CD4-positive, alpha-beta T cell (primary cell): ENCODE results near the gene TSR3. TPM values are rescaled to one million over a fixed set of nuclear protein-coding genes. Genes with fewer than 3 reads are reported as not detected.

Experiments
- ATAC-seq: fragments of 200-7000 bp; cut with Tn5 transposase; one replicate; pipeline ENCODE4 v1.10.0; 2022; ENCODE audit warnings: mild to moderate bottlenecking; ENCODE audit not compliant: poor library complexity
- CTCF ChIA-PET: fragments of 350-600 bp; sonication (Branson Sonifier 250); formaldehyde crosslinking; loops from one replicate; lab custom pipeline; 2021; ENCODE audit warnings: antibody characterized with exemption, inconsistent platforms; lab: Charles Lee
- POLR2A ChIA-PET: fragments of 350-600 bp; sonication (Branson Sonifier 250); formaldehyde crosslinking; loops from one replicate; lab custom pipeline; 2021; ENCODE audit warnings: antibody characterized with exemption, inconsistent platforms; lab: Charles Lee
- DNase-seq, 14 experiments: peaks; one replicate each; pipeline ENCODE4 v3.0.0-alpha.2; 2013 to 2020; ENCODE audit warnings: mixed read lengths in 2 of 14
- H3K27ac ChIP-seq, 2 donors: one replicate each; pipeline versions ENCODE4 v1.5.1 to v1.7.0; 2013; ENCODE audit warnings: low read length in 2 of 2, low read depth in 1 of 2, mild to moderate bottlenecking in 1 of 2
- H3K27me3 ChIP-seq, 2 experiments: 1 replicate in 1 of 2; 2 replicates in 1 of 2; pipeline versions ENCODE4 v1.6.1 to v1.7.0; 2013; ENCODE audit warnings: low read length in 2 of 2, control low read depth in 1 of 2, mild to moderate bottlenecking in 1 of 2, moderate library complexity in 1 of 2; ENCODE audit not compliant: insufficient read depth in 2 of 2, control insufficient read depth in 1 of 2
- H3K36me3 ChIP-seq: one replicate; pipeline ENCODE4 v1.6.1; 2013; ENCODE audit warnings: low read length, control low read depth; ENCODE audit not compliant: insufficient read depth
- H3K4me1 ChIP-seq: one replicate; pipeline ENCODE4 v1.6.1; 2013; ENCODE audit warnings: low read length, control low read depth; ENCODE audit not compliant: insufficient read depth
- H3K4me3 ChIP-seq: one replicate; pipeline ENCODE4 v1.5.1; 2013; ENCODE audit warnings: mild to moderate bottlenecking, low read length, moderate library complexity
- H3K9me3 ChIP-seq, 2 experiments: 1 replicate in 1 of 2; 2 replicates in 1 of 2; pipeline versions ENCODE4 v1.6.1 to v1.7.0; 2013; ENCODE audit warnings: low read length in 2 of 2, mild to moderate bottlenecking in 2 of 2, control low read depth in 1 of 2, moderate library complexity in 1 of 2; ENCODE audit not compliant: control insufficient read depth in 1 of 2, insufficient read depth in 1 of 2
- H3K27ac Mint-ChIP-seq: one replicate; pipeline ENCODE4 v1.8.0; 2020; ENCODE audit warnings: mixed read lengths
- H3K27me3 Mint-ChIP-seq: one replicate; pipeline ENCODE4 v1.8.0; 2021; ENCODE audit warnings: mixed read lengths
- H3K36me3 Mint-ChIP-seq: one replicate; pipeline ENCODE4 v1.8.0; 2021; ENCODE audit warnings: low read depth, mixed read lengths
- H3K4me1 Mint-ChIP-seq: one replicate; pipeline ENCODE4 v1.8.0; 2021; ENCODE audit warnings: low read depth, mixed read lengths
- H3K4me3 Mint-ChIP-seq: one replicate; pipeline ENCODE4 v1.8.0; 2020; ENCODE audit warnings: mild to moderate bottlenecking, mixed read lengths
- H3K9me3 Mint-ChIP-seq: one replicate; pipeline ENCODE4 v1.8.0; 2020; ENCODE audit warnings: mixed read lengths
- intact Hi-C, 2 experiments: fragments of 100-400 bp; cut with DNase I in 1 of 2; cut with micrococcal nuclease in 1 of 2; formaldehyde crosslinking; loops; one replicate each; pipeline versions ENCODE4 v1.15.1 to v1.9.0; 2023 to 2025; cut with DNase I, micrococcal nuclease
- total RNA-seq, 174 experiments: library from RNA in 2 of 174; stranded (reverse) in 2 of 174; gene quantifications; one replicate each; pipeline ENCODE4 v1.2.3 and lab custom pipeline; 2021 to 2026
- TF ChIP-seq, protein P1 (sequence below): fragments of 200-600 bp; IDR thresholded peaks from one replicate; pipeline ENCODE4 v1.8.0; 2022; ENCODE audit warnings: antibody characterized with exemption, mild to moderate bottlenecking

The TSR3 gene
- total RNA-seq, 2 experiments from 2014 or later = 19.9 to 21.4 TPM

DNA sequence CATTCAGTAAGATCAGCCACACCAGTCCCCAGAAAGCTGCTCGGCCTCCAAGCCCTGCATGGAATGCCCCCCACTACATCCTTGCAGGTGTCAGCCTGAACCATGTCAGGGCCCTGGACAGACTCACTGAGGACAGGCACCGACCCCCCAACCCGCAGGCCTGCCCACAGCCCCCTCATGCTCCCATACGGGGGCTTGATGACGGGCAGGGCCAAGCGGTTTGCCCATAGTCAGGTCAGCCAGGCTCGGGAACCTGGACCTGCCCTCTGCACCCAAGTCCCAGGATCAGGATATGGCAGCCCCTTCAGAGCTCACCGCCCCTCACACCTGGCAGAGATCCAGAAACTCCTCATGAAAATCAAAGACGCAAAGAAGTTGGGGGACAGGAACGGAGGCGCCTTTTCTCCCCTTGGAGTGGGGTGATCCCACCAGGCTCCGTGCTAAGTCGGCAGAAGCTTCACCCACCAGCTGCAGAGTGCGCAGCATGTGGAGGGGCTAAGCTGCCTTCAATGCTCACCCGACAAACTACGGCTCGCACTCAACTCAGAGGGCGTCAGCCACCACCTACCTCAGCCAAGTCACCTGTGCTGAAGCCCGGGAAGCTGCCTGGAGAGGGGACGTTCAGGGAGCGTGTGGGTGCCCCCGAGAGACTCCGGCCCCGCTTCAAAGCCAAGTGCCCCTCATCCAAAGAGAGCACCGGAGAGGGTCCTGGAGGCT is 26.6 kb upstream of the TSR3 start:
- no peak for DNase-seq
- peaks cover 23% of the 10 kb centered on the region for H3K4me1 ChIP-seq
- H3K36me3 ChIP-seq = peaks cover 35% of the 10 kb centered on the region
- peak overlapping the region; percentile 58 for H3K4me3 Mint-ChIP-seq
- no peaks in the 10 kb centered on the region for H3K9me3 ChIP-seq
- no peaks in the 10 kb centered on the region for H3K27me3 ChIP-seq
- H3K4me3 ChIP-seq = no peak overlapping the region
- no peak for ATAC-seq
- H3K27ac Mint-ChIP-seq = peak overlapping the region; percentile 24
- TF ChIP-seq, protein P1, sequence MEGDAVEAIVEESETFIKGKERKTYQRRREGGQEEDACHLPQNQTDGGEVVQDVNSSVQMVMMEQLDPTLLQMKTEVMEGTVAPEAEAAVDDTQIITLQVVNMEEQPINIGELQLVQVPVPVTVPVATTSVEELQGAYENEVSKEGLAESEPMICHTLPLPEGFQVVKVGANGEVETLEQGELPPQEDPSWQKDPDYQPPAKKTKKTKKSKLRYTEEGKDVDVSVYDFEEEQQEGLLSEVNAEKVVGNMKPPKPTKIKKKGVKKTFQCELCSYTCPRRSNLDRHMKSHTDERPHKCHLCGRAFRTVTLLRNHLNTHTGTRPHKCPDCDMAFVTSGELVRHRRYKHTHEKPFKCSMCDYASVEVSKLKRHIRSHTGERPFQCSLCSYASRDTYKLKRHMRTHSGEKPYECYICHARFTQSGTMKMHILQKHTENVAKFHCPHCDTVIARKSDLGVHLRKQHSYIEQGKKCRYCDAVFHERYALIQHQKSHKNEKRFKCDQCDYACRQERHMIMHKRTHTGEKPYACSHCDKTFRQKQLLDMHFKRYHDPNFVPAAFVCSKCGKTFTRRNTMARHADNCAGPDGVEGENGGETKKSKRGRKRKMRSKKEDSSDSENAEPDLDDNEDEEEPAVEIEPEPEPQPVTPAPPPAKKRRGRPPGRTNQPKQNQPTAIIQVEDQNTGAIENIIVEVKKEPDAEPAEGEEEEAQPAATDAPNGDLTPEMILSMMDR = no peak
- peaks cover 33% of the 10 kb centered on the region for H3K36me3 Mint-ChIP-seq
- intact Hi-C loops = no loop called here
- H3K9me3 Mint-ChIP-seq = no peaks in the 10 kb centered on the region
- H3K4me1 Mint-ChIP-seq = peaks cover 9% of the 10 kb centered on the region
- ChIA-PET POLR2A (interaction anchor here (2.9 kb wide), 1 partner anchor 42 kb away, joined by 7 read pairs; the partner anchor contains the start of gene UQCC4), CTCF (interaction anchor here (3.8 kb wide), 1 partner anchor 15 kb away, joined by 15 read pairs; no protein-coding TSS in a partner anchor)
- H3K27me3 Mint-ChIP-seq = no peaks in the 10 kb centered on the region
- no peak overlapping the region for H3K27ac ChIP-seq

DNA sequence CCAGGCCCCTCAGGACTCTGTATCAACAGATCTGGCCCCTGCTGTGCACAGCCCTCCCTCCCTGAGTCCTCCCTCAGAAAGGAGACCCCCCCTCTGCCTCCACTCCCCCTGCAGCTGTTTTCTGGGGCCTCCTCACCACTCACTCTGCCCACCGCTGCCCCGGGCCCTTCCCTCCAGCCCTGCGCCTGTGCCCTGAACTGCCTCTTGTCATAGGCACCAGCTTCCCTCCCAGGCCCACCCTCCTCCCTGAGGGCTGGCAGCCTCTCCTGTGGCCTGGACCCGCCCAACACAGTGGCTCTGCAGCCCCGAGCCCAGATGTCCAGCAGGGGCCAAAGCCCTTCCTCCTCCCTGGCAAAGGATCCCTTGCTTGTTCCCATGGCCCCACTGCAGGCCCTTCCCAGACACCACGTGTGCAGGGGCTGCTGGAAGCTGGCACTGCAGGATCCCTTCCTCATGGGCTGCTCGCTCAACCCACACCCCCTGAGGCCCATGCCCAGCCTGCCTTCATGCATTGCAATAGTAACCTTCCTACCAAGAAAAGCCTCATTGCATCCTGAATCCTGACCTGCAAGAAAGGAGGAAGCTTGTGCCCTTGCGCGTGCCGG is 25.8 kb upstream of the TSR3 start:
- peaks cover 34% of the 10 kb centered on the region for H3K36me3 ChIP-seq
- H3K9me3 Mint-ChIP-seq = no peaks in the 10 kb centered on the region
- H3K9me3 ChIP-seq = no peaks in the 10 kb centered on the region
- peak overlapping the region; percentile 24 for H3K27ac Mint-ChIP-seq
- intact Hi-C loops = no loop called here
- ChIA-PET POLR2A (interaction anchor here (2.9 kb wide), 1 partner anchor 43 kb away, joined by 7 read pairs; the partner anchor contains the start of gene UQCC4), CTCF (no interaction called here)
- TF ChIP-seq, protein P1 = no peak
- H3K4me1 ChIP-seq = peaks cover 23% of the 10 kb centered on the region
- H3K27me3 Mint-ChIP-seq = no peaks in the 10 kb centered on the region
- H3K27ac ChIP-seq = no peak overlapping the region
- H3K4me1 Mint-ChIP-seq = peaks cover 9% of the 10 kb centered on the region
- no peaks in the 10 kb centered on the region for H3K27me3 ChIP-seq
- H3K4me3 ChIP-seq = no peak overlapping the region
- H3K4me3 Mint-ChIP-seq = no peak overlapping the region
- ATAC-seq (no peak), DNase-seq (no peak)
- peaks cover 33% of the 10 kb centered on the region for H3K36me3 Mint-ChIP-seq

DNA sequence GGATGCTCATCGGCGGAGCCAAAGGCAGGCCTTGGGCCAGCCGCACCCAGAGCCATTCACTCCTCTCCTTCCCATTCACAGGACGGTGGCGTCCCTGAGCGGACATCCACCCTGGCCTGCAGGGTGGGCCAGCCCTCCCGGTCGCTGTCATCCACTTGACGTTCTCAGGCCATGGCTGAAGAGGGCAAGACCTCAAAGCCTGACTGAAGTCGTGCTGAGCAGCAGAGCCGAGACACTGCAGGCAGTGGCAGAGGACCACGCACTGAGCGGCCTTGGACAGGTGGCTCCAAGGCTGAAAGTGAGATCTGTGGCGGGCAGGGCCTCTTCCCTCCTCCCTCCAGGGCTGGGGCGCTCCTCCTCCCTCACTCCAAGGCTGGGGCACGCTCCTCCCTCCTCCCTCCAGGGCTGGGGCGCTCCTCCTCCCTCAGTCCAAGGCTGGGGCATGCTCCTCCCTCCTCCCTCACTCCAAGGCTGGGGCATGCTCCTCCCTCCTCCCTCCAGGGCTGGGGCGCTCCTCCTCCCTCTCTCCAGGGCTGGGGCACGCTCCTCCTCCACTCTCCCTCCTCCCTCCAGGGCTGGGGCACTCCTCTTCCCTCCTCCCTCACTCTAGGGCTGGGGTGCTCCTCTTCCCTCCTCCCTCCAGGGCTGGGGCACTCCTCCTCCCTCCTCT is 24.2 kb upstream of the TSR3 start:
- ATAC-seq (no peak), DNase-seq (no peak)
- Mint-ChIP-seq H3K9me3 (no peaks in the 10 kb centered on the region), H3K4me1 (peaks cover 9% of the 10 kb centered on the region), H3K27ac (no peak overlapping the region), H3K36me3 (peaks cover 19% of the 10 kb centered on the region), H3K27me3 (no peaks in the 10 kb centered on the region), H3K4me3 (no peak overlapping the region)
- no peak overlapping the region for H3K27ac ChIP-seq
- H3K4me3 ChIP-seq = no peak overlapping the region
- peaks cover 23% of the 10 kb centered on the region for H3K4me1 ChIP-seq
- POLR2A ChIA-PET = no interaction called here
- CTCF ChIA-PET = no interaction called here
- intact Hi-C loops = no loop called here
- peaks cover 30% of the 10 kb centered on the region for H3K36me3 ChIP-seq
- no peaks in the 10 kb centered on the region for H3K9me3 ChIP-seq
- TF ChIP-seq, protein P1 = no peak
- no peaks in the 10 kb centered on the region for H3K27me3 ChIP-seq
